ENCODE results near the gene MAP6. TPM values are rescaled to one million over a fixed set of nuclear protein-coding genes. Genes with fewer than 3 reads are reported as not detected.

The MAP6 gene
- total and polyA plus RNA-seq, 2 of the 13 experiments (the other 11 are each of a cell fraction or from before 2014, with no cell fraction given): 0.04 TPM; not detected in 1

DNA sequence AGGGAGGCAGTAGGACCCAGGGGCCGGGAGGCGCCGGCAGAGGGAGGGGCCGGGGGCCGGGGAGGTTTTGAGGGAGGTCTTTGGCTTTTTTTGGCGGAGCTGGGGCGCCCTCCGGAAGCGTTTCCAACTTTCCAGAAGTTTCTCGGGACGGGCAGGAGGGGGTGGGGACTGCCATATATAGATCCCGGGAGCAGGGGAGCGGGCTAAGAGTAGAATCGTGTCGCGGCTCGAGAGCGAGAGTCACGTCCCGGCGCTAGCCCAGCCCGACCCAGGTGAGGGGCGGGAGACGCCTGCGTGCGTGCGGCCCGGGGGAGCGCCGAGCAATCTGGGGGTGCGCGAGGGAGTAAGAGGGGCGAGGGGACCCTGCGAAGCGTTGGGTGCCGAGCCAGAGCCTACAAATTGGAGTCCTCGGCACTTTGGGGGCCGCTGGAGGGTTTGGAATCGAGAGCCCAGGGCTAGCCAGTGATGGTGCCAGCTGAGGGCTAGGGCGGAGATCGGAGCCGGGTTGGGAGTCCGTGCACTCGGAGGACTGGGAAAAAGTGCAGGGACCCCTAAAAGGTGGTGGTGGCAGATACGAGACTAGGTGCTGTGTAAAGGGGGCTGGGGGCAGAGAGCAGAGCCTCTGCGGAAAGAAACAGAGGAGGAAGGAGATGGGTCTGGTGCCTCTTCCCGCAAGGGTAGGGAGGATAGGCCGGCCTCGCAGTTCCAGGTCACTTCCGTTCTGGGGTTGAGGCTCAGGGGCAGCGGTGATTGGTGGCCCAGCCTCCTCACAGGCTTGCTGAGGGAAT, 106.6 kb downstream of the MAP6 start, which contains the start of gene SERPINH1 (continued):
- TF ChIP-seq ZNF496 (CRISPR knock-in tag; IDR thresholded peaks at IDR 0.05; ENCODE audit: insufficient replicate concordance) (no peak), HOXA5 (CRISPR knock-in tag; IDR thresholded peaks at IDR 0.05) (0 out of 2 replicates have a peak, but pooled peaks have one; percentile 59)

DNA sequence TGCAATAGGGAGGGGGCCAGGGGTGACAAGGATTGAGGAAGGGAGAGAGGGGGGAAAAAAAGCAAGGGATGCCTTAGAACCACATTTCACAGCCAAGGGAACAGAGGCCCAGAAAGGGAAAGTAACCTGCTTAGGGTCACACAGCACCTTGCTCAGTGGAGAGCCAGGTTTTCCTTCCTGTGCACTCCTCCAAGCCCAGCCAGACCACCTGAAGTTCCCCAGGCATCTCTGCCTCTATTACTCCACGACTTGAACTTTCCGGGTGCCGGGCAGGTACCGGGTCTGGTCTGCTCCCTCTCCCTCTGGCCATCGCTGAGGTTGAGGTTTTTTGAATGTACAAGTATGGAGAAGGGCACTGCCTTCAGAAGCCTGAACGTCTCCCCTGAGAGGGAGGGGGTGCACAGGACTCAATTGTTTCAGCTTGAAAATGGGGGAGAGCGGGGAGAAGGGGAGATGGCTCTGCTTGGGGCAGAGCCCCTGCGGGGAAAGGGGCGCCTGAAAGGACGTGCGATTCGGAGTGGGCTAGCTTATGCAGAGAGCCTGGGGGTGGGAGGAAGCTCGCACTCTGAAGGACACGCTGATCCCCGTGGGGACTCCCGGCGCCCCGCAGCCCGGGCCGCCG, 107.3 kb downstream of the MAP6 start:
- H3K27ac ChIP-seq (ENCODE audit: extremely low read length, insufficient read depth, low read length): no peak overlapping the region
- peak overlapping the region; percentile 83 for H3K9ac ChIP-seq (ENCODE audit: insufficient read depth, low read depth, low read length)
- H3K9me3 ChIP-seq (ENCODE audit: low read length): no peaks in the 10 kb centered on the region
- POLR2A ChIA-PET: interaction anchor here (0.8 to 2.0 kb wide), 11 partner anchors 8 to 160 kb away, joined by 3 to 31 read pairs (median 4); no protein-coding TSS in a partner anchor
- intact Hi-C loops (cut with micrococcal nuclease; ENCODE audit: unreplicated experiment) (no loop called here), in situ Hi-C loops (cut with HindIII; ENCODE audit: extremely low pct_ligation_motif_present, low pct_unique_long_range_greater_than_20kb) (no loop called here)
- CTCF ChIA-PET (ENCODE audit: low intra/inter-chr PET ratio, low total read pairs): no interaction called here
- no peaks in the 10 kb centered on the region for H4K20me1 ChIP-seq (ENCODE audit: insufficient read depth, low read length)
- BruUV-seq (replicated peaks): no TSS peak
- H3K4me3 ChIP-seq (replicated peaks in 1 of 3; ENCODE audit: insufficient read depth in 1 of 3, low read depth in 2 of 3, low read length in 3 of 3): peak overlapping the region; percentile 69 to 91 (median 90)
- H3K27me3 ChIP-seq (ENCODE audit: control insufficient read depth in 1 of 2, insufficient read depth in 2 of 2, low read length in 2 of 2): no peaks in the 10 kb centered on the region; a peak in 1 of 5 replicates
- peaks cover 31% of the 10 kb centered on the region for H3K79me2 ChIP-seq (ENCODE audit: insufficient read depth, low read length)
- H3K36me3 ChIP-seq (replicated peaks in 1 of 2; ENCODE audit: control insufficient read depth in 1 of 2, insufficient read depth in 2 of 2, low read length in 2 of 2): peaks cover 0 to under 1% of the 10 kb centered on the region in 2 experiments; a peak in 2 of 5 replicates
- peak overlapping the region; percentile 90 for H3K4me2 ChIP-seq (ENCODE audit: low read depth, low read length)
- H2AFZ ChIP-seq (ENCODE audit: low read length): no peak overlapping the region
- DNase-seq (ENCODE audit: low spot score) (no peak), ATAC-seq (no peak; the same call in 2 of the 3 replicates), FAIRE-seq (no peak)
- 21% methylated on average over 13 of the region's 21 CpGs for WGBS (ENCODE audit: low lambda C conversion rate)
- peaks cover 75% of the 10 kb centered on the region for H3K4me1 ChIP-seq (ENCODE audit: insufficient read depth, low read length)
- TF ChIP-seq GTF2F1 (IDR thresholded peaks at IDR 0.05; ENCODE audit: low read length) (no peak), MIER2 (CRISPR knock-in tag; IDR thresholded peaks at IDR 0.05) (no peak), ZBTB7B (CRISPR knock-in tag; IDR thresholded peaks at IDR 0.05) (0 out of 2 replicates have a peak, but pooled peaks have one; percentile 13), HES4 (CRISPR knock-in tag; IDR thresholded peaks at IDR 0.05; ENCODE audit: borderline replicate concordance) (0 out of 2 replicates have a peak, but pooled peaks have one; percentile 11), ARNT (IDR thresholded peaks at IDR 0.05) (no peak), HNRNPUL1 (IDR thresholded peaks at IDR 0.05; ENCODE audit: low read depth, low read length) (no peak), SOX6 (IDR thresholded peaks at IDR 0.05) (no peak), SOX6 (CRISPR knock-in tag; IDR thresholded peaks at IDR 0.05) (peak; percentile 5; the same call in 1 of the 2 replicates), ZNF317 (CRISPR knock-in tag; IDR thresholded peaks at IDR 0.05) (0 out of 2 replicates have a peak, but pooled peaks have one; percentile 15), ZNF768 (CRISPR knock-in tag; IDR thresholded peaks at IDR 0.05) (peak; percentile 98), ZNF235 (CRISPR knock-in tag; IDR thresholded peaks at IDR 0.05; ENCODE audit: borderline replicate concordance) (peak; percentile 9; the same call in 1 of the 2 replicates), ADNP (CRISPR knock-in tag; IDR thresholded peaks at IDR 0.05) (no peak), ZNF460 (CRISPR knock-in tag; IDR thresholded peaks at IDR 0.05; ENCODE audit: borderline replicate concordance) (no peak), KDM1A (CRISPR knock-in tag; IDR thresholded peaks at IDR 0.05) (peak; percentile 19; the same call in 1 of the 2 replicates), ZMAT3 (CRISPR knock-in tag; conservative IDR thresholded peaks at IDR 0.05) (0 out of 2 replicates have a peak, but pooled peaks have one; percentile 18), ZFP36L1 (CRISPR knock-in tag; IDR thresholded peaks at IDR 0.05) (no peak), HNRNPK (IDR thresholded peaks at IDR 0.05; ENCODE audit: low read depth, low read length, poor library complexity, severe bottlenecking) (peak; percentile 38), GFI1 (CRISPR knock-in tag; IDR thresholded peaks at IDR 0.05; ENCODE audit: borderline replicate concordance) (no peak), ZNF629 (CRISPR knock-in tag; conservative IDR thresholded peaks at IDR 0.05) (peak; percentile 72)
- TF ChIP-seq, protein P1, sequence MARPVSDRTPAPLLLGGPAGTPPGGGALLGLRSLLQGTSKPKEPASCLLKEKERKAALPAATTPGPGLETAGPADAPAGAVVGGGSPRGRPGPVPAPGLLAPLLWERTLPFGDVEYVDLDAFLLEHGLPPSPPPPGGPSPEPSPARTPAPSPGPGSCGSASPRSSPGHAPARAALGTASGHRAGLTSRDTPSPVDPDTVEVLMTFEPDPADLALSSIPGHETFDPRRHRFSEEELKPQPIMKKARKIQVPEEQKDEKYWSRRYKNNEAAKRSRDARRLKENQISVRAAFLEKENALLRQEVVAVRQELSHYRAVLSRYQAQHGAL (CRISPR knock-in tag; IDR thresholded peaks at IDR 0.05; ENCODE audit: not compliant biosample characterization): no peak
